ENCODE results near the gene STMP1. TPM values are rescaled to one million over a fixed set of nuclear protein-coding genes. Genes with fewer than 3 reads are reported as not detected.
A peak's percentile ranks its signal among the peaks of the same experiment; 100 is the strongest.

Gene STMP1
- total RNA-seq, 1 donor from 2014 or later = 19.2 TPM

- DNase-seq = no peak
Observed at GRCh38 chr7:135704074-135704473, 41.8 kb downstream of the STMP1 start.

GRCh38 chr7:135704698-135705097, 42.4 kb downstream of the STMP1 start:
- DNase-seq = no peak

- no peak for DNase-seq
Observed at GRCh38 chr7:135706038-135706742, 43.9 kb downstream of the STMP1 start.

DNA sequence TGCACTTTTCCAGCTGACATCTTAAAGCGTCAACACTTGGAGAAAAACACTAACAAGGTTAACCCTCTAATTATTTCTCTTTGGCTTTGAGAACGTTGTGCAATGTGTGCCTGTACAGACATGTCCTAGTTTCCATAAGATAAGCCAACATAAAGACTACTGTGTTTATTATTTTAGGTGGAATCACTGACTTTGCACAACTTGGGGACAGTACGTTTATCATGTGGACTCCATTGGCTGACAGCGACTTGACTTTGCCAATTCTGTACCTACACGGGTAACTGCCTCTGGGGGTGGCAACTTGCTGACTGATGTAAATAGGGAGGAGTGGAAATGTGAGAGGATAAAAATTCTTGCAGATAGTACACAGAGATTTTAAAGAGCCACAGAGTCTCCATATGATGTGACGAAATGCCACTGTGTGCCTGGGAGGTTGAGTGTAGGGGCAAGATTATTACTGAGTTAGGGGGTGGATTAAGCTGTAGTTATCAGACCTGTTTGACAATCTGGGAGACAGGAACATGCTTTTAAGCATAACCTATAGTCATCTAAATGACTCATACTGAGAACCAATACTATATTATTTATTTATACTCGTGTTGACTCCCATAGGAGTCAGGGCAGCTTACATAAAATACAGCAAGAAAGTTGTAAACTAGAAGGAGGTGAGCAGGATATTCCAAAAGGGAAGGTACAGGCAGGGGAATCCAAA, 44.7 kb downstream of the STMP1 start:
- DNase-seq = no peak

DNA sequence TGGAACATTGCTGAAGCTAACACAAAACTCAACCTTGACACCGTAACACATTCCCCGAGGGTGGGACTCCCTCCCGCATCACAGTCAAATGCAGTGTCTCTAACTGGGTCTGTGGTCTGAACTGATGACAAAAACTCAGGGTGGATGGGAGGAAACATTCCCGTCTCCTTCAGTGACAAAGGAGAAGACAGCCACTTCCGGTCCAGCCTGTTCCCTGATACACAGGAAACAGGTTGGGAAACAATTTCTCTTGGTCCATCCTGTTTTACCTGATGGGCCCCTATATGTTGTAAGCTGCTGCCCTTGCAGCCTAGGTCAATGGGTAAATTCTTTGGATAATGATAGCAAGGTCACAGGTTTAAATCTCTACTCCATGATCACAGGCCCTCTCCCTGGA, 45.3 kb downstream of the STMP1 start:
- DNase-seq = no peak

GRCh38 chr7:135708041-135708440, 45.7 kb downstream of the STMP1 start:
- DNase-seq = no peak

- DNase-seq = no peak
Observed at GRCh38 chr7:135709508-135709907, 47.2 kb downstream of the STMP1 start.

DNA sequence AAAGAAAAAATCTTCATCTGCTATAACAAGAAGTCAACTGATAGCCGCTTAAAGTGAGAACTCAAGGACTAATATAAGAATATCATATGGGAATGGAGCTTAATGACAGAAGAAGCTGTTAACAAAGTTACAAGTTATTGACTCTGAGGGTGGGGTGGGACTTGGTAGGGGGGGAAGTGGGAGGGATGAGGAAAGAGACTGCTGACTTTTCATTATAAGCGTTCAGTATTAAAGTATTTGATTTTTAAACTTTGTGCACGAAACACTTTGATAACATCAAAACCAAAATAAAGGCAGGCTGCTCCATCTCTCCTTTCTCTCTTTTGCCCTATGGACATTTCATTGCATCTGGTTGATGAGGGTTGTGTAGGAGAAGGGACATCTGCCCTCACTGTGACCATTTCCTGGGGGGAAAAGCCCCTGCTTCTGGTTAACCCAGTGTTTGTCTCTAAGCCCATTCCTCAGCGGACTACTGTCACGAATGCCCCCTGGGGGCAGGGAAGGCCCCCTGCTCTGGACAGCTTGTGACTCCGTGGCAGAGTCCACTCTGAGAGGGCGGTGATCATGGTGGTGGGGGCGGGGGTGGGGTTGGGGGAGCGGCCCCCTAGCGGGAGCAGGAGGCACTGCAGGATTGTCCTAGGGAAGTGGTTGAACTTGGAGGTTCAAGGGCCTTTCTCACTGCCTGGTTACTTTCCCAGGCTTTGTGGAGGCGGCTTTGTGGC, 48.3 kb downstream of the STMP1 start:
- no peak for DNase-seq

GRCh38 chr7:135711139-135711469, 48.8 kb downstream of the STMP1 start:
- DNase-seq = no peak

- DNase-seq = no peak
Observed at GRCh38 chr7:135712182-135712782, 50.0 kb downstream of the STMP1 start.

DNA sequence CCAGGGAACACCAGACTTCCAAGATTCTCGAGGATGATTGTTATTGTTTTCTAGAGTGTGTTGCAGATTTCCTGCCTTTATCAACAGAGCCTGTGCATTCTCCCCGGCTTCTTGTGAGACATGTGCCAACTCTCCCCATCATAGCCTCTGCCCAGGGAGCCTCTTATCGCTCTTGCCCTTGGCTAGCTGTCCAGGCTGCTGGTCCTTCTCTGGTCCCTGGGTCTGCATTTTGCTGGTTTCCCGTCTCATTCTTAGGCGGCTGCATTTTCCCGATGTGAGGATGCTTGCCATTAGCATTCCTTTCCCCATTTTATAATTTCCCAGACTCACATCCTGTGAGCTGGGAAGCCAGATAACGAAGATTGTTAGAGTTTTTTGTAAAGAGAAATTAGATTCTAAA, 50.5 kb downstream of the STMP1 start:
- DNase-seq = no peak

DNA sequence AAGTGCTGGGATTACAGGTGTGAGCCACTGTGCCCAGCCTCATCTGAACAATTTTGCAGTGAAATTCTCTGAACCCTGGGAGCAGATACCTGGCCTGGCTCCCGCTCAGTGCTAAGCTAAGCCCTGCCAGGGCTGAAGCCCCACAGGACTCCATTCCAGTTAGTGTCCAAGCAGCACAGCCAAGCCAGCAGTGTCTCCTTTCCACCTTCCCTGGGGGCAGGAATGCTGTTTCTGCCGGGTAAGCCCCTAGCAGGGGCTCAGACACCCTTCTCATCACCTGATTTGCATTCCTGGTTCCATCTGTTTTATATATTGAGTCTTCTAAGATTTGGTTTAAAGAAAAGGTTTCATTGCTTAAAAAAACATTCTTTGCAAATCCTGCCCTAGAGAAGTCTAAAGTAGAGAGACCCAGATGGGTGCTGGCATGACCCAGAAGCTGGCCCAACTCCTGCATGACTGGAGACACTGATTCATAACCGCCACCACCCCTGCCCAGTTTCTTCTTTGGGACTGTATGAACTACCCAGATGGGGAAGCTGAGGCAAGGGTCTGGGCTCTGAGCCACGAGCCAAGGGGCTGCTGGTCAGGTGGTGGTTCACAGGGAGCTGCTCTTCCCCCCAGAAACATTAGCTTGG, 51.6 kb downstream of the STMP1 start:
- no peak for DNase-seq

GRCh38 chr7:135714534-135715009, 52.3 kb downstream of the STMP1 start:
- DNase-seq = no peak

GRCh38 chr7:135715055-135715522, 52.8 kb downstream of the STMP1 start:
- no peak for DNase-seq

DNA sequence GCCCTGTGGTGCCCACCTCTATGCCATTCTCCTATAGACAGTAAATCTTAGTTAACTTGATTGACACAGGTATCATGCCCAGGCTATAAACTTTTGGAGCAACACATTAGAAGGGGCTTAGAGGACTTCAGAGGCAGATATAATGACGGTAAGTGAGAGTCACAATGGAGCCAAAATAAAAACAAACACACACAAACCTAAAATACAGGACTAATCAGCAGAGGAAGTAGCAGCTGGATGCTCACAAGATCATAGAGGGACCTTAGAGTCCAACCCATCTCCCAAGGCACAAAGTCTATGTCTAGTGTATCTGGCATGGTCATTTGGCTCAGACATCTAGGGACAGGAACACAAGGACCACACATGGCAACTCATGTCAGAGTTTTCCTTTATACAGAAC, 53.4 kb downstream of the STMP1 start:
- no peak for DNase-seq

DNA sequence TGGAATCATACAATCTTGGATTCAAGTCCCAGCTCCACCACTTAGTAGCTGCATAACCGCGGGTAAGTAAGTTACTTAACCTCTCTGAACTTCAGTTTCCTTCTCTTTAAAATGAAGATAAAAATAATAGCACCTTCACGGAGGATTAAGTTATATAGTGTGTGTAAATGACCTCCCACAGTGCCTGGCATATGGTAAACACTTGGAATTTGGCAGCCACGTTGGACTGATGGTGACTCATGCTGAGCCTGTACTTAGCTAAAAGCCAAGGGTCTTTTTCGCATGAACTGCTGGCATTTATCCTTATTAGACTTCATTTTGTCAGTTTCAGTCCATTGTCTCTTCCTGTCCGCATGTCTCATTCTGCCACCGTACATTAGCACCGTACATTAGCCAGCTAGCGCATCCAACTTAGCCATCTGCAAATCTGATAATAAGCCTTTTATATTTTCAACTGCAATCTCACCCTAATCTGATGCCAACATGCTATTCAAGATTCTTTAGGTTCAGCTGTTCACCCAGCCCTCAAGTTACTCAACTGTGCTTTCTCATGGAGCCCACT, 54.4 kb downstream of the STMP1 start:
- DNase-seq = peak; percentile 81

- DNase-seq = no peak
Observed at GRCh38 chr7:135717693-135718092, 55.4 kb downstream of the STMP1 start.

GRCh38 chr7:135718219-135718618, 55.9 kb downstream of the STMP1 start:
- no peak for DNase-seq

DNA sequence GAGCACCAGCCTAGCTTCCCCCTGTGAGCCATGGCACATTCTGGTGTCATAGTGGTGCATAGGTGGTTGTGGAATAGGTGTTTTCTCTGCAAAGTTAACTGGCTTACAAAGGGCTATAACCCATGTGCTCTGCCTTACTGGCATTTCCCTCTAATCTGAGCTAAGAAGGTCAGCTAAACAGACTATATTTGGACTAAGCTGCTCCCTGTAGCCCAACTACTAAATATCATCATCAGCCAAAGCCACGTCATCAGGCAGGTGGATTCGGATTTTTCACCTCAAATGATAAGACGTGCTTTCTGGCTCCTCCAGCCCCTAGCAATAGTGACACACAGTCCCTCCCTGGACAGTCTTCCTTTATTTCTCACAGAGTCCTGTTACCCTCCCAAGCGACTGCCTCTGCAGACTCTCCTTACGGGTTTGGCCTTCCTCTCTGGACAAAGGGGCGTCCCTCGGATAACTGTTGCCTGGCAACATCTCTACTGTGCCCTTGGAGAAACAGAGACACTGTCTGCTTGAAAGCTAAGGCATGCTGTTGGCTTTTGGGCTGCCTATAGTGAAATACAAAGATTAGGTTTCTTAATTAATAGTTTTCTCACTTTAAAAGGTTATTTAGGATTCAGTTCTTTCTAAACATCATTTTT, 56.6 kb downstream of the STMP1 start:
- DNase-seq = no peak

- DNase-seq = no peak
Observed at GRCh38 chr7:135719688-135720087, 57.4 kb downstream of the STMP1 start.

DNA sequence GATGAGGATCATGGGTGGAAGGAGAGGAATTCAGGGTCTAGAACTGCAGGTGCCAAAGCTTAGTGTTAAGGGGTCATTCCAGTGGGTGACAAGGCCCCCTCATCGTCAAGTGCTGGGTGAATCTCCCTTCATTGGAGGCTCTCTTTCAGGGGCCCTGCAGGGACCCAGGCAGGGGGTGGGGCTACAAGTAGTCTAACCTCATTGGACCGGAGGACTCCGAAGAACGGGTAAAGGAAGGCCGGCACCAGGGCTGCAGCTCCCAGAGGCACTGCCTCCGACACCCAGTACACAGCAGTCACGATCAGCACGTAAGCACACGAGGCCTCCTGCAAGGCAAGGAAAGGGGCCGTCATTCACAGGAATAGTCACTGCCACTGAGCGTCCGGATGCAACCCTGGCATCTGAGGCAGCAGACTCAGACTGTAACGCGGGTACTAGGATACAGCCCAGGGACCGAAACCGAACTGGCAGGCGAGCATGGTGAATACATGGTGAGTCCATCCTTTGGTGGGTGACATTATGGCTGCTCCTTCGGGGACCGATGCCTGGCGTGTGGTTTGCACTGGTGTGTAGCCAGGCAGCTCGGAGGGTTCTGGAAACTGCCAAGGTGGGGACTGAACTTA, 59.0 kb downstream of the STMP1 start:
- no peak for DNase-seq

Measured in tongue (tissue), 2 donors.